ENCODE data around the gene RBM19.

DNA sequence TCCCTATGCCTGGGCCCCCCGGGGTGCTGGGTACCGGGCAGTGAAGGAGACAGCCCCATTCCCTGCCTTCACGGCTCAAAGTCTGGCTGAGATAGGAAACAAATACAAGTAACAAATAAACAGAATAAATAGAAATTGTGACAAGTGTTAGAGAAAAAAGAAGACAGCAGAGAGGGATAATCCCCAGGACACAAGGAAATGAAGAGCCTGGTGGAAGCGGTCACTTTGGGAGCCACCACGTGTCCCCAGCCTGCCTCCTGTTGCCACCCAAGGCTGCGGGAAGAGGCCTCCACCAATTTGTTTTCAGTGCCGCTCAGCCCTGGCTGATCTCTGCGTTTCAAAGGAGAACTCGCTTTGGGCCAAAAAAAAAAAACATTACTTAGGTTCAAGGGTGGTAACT, 31.2 kb downstream of the RBM19 start:
- TF ChIP-seq HDGF (IDR thresholded peaks at IDR 0.05; ENCODE audit: borderline replicate concordance) (no peak), BHLHE40 (IDR thresholded peaks at IDR 0.05; ENCODE audit: borderline replicate concordance) (no peak), FOXM1 (IDR thresholded peaks at IDR 0.05; ENCODE audit: borderline replicate concordance) (no peak)
